Transverse colon (tissue), 4 donors: ENCODE data around the gene BAIAP3.

Experiments
- CTCF ChIP-seq, 5 experiments: fragments of 200-600 bp in 3 of 5; fragments of 450-650 bp in 2 of 5; sonication (generic) in 3 of 5; IDR thresholded peaks; 1 replicate in 2 of 5; 2 replicates in 3 of 5; pipeline ENCODE4 v1.5.1; 2016 to 2017; ENCODE audit warnings: antibody characterized with exemption in 5 of 5, inconsistent platforms in 3 of 5, mild to moderate bottlenecking in 2 of 5, moderate library complexity in 1 of 5
- EP300 ChIP-seq: sonication (generic); formaldehyde crosslinking; IDR thresholded peaks from one replicate; pipeline ENCODE4 v1.6.1; 2017; ENCODE audit warnings: antibody characterized with exemption, low read depth
- POLR2AphosphoS5 ChIP-seq, 3 donors: sonication (generic); formaldehyde crosslinking; IDR thresholded peaks; one replicate each; pipeline ENCODE4 v1.6.1; 2016; ENCODE audit warnings: antibody characterized with exemption in 3 of 3

GRCh38 chr16:1315081-1316032, 18.1 kb upstream of the BAIAP3 start:
- TF ChIP-seq EP300, result no peak
- no peak for TF ChIP-seq CTCF (IDR thresholded peaks at IDR 0.05)
- no peak for TF ChIP-seq POLR2AphosphoS5 (IDR thresholded peaks at IDR 0.05)
